HG03558 (cell line): Measurements from ENCODE around the gene RNF19B.

Source experiments
- ATAC-seq: cut with Tn5 transposase; IDR thresholded peaks from one replicate; pipeline ENCODE4 v1.9.1; 2021; ENCODE audit warnings: moderate number of reproducible peaks; ENCODE audit not compliant: unreplicated experiment; ENCODE audit errors: extremely low read depth

RNF19B gene

DNA sequence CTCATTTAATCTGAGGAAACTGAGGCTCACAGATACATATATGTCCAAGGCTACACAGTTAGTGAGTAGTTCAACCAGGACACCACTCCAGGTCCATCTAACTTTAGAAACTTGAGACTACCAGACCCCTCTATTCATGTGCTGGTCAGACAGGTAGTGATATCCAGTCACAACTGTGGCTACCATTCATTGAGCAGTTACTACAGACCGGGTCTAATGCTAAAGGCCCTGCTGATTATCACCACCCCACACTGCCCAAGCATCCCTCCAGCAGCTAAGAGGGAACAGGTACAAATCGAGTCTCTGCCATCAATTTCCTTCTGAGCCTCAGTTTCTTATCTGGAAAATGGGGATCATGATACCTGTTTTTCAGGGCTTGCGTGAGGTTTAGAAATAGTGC, 73.0 kb downstream of the RNF19B start:
- ATAC-seq, result no peak

DNA sequence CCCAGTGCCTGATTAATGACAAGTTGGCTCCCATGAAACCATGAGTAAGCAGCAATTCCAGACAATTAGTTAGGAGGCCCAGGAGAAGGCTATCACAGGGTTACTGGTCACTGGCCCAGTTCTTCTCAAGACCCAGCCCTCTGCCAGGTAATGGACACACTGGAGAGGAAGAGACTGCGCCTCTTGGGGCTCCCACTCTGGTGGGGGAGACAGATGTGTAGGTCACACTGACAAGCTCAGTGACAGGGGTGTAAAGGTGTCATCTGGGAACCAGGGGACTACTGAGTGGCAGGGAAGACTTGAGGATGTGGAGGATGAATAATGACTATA, 73.4 kb downstream of the RNF19B start:
- ATAC-seq, result no peak

DNA sequence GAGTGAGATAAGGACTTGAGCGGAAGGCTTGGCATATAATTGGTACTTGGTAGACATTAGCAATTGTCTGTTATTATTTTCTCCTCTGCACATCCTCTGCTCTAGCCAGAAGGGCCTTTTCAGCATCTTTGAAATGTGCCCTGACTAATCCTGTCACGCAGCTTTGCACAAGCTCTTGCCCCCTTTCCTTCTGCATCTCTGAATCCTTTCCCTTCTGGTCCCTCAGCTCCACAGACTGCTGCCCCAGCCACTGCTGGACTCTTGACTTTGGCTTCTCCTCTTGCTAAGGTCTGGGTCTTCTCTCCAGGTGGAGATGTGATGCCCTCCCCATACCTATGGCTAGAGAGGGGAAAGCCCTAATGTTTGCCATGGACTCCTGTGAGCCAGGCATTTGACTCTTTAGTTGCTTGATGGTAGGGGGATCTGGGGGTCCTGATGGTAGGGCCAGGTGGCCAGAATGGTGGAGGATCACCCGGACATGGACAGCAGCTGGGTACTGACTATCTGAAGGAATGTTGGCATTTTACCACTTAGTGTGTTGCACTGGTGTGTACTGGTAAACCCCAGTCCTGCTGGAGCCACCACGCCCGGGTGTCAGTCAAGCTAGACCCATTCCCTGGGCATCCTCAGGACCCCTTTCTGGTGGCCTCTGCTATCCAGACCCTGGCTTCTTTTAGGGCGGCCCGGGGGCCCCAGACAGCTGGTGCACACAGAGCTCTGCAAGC, 73.9 kb downstream of the RNF19B start:
- ATAC-seq, result no peak

- ATAC-seq, result no peak
Measured at GRCh38 chr1:32889731-32890278, 74.8 kb downstream of the RNF19B start.

DNA sequence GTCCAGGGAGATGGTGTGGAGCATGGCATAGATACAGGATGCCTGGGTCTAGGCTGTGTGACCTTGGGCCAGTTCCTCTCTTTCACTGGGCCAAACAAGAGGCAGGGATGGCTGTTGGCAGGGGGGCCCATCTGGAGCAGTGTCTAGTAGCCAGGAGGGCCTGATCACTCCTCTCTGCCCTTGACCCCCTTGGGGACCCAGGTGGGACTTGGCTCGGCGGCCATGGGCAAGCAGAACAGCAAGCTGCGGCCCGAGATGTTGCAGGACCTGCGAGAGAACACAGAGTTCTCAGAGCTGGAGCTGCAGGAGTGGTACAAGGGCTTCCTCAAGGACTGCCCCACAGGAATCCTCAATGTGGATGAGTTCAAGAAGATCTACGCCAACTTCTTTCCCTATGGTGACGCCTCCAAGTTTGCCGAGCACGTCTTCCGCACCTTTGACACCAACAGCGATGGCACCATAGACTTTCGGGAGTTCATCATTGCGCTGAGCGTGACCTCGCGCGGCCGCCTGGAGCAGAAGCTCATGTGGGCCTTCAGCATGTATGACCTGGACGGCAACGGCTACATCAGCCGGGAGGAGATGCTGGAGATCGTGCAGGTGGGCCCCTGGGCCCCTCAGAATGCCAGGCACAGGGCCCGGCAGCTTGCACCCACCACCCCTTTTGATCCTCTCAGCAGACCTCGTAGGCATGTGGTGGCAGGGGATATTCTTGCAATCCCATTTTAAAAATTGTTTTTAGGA, 75.8 kb downstream of the RNF19B start:
- ATAC-seq, result no peak

- ATAC-seq, result no peak
Measured at GRCh38 chr1:32888134-32888533, 76.5 kb downstream of the RNF19B start.

- no peak for ATAC-seq
Measured at GRCh38 chr1:32887623-32888022, 77.0 kb downstream of the RNF19B start.

DNA sequence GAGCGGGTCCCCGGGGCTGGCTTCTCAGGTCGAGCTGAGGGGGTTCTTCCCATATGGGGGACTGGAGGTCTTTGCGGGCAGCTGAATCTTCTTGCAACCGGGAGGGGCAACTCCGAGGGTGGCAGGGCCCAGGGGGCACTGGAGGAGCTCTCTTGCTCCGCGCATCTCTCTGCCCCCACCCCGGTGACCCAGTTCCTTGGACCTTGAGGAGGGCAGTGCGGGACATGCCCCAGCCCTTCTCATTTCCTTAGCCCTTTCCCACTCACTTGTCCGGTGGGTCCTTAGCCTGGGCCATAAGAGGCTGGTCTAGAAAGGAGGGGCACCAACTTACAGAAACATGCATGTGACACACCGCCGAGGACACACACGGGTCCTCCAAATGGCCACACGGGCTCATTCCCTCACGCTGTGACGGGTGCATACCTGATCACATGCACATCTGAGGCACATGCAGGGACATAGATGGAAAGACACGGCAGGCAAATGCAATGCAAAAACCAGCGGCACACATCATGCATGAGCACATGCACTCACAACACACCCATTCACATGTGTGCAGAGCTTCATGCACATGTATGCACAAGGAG, 77.7 kb downstream of the RNF19B start:
- no peak for ATAC-seq
